Anterior cingulate cortex (tissue), 58 donors: ENCODE measurements around the gene ABAT.

Experiments
- DNase-seq, 58 donors: peaks; one replicate each; lab custom pipeline; 2025; lab: John Stamatoyannopoulos, UW

The ABAT gene

DNA sequence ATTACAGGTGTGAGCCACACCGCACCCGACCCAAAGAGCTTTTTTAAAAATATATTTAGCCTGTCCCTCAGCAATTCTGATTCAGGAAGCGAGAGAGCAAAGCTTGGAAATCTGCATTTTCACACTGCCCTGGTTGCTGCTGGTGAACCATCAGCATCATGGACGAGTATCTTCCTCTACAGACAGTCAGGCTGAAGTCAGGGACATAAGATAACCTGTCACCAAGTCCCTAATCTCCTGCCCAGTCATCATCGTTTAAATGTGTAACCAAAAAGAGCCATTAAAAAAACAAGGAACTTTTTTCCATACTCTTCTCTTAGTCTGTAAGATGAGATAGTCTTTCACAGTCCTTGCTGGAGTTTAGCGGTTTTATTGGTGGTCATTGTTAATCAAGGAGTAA, 129.9 kb downstream of the ABAT start:
- DNase-seq: no peak

DNA sequence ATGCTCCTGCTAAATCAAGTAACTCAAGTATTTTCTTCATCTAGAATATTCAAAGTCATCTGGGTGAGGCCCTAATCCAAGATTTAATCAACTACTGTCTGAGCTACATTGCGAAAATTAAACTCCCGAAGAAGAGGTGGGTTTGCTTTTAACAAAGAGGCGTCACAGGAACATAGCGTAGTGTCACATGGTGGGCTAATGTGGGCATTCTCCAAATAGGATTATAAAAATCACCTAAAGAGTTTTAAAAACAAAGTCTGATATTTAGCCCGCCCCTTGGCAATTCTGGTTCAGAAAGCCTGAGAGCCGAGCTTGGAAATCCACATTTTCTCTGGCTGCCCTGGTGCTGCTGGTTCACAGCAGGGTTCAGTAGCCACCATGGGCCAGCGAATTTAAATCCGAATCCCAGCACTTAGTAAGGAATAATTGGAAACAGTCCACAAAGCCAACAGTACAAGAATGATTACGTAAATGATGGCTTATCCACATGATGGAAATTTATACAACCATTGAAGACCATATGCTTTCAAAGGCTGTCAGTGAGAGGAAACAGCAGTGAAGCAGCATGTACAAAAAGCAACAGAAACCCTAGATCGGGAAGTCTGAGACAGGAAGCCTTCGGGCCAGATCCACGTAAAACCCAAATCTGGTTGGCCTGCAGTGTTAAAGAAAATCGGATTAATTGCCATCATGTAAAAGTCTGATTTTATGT, 132.0 kb downstream of the ABAT start:
- DNase-seq: no peak

- no peak for DNase-seq
Observed at GRCh38 chr16:8807189-8807588, 132.8 kb downstream of the ABAT start.

- DNase-seq: no peak
Observed at GRCh38 chr16:8808009-8808408, 133.6 kb downstream of the ABAT start.

GRCh38 chr16:8808613-8809353, 134.4 kb downstream of the ABAT start:
- DNase-seq: no peak

DNA sequence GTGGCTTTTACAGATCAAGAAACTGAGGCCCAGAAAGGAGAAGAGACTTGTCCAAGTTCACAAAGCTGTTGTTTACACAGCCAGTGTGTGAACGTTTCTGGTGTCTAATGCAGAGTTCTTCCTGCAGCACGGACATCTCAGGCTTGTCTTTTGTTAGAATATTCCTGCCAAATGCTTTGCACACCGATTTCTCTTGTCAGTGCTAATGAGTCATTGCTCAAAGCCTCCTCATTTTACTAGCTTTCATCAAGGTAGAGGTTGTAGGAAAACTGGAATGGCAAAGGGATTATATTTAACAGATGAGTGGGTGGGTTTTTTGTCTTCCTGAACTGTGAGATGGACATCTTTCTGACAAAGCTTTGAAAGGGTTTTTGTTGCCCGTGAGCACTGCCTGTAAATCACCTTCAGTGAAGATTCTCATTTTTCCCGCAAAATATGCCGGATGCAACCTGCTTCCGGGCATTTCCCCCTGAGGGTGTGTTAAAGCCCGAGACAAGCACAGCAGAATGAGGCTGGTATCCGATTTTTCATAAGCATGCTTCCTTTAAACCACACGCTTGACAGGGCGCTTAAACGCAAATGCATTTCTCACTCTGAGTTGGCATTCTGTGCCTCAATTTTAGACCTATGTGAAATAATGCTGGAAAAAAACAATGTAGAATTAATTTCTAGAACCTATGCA, 137.9 kb downstream of the ABAT start:
- DNase-seq: peak in 1 of 58 donors; percentile 23

DNA sequence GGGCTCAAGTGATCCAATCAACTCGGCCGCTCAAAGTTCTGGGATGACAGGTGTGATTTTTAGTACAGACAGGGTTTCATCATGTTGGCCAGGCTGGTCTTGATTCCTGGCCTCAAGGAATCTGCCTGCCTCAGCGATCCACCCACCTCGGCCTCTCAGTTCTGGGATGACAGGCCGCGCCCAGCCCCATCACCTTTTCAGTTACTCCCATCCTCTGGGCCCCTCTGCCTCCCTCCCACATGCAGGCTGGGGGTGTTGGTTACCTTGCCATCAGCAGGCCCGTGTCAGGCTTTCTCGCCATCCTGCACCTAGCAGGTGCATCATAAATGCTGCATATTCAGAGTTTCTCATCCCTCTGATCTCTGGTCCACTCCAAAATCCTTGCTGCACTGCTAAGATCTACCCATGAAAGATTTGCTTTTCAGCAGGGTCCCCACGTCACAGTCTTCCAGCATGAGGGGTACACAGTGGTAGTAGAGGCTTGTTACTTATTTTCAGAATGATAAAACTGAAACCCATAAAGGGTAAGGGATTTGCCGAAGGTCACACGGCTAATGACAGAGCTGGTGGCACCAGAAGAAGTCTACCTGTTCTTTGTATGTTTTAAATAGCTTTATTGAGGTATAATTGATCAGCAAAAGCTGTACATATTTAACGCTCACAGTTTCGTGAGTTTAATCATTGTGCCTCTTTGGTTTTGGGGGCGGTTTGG, 139.8 kb downstream of the ABAT start:
- no peak for DNase-seq

GRCh38 chr16:8816967-8817655, 142.7 kb downstream of the ABAT start:
- no peak for DNase-seq

DNA sequence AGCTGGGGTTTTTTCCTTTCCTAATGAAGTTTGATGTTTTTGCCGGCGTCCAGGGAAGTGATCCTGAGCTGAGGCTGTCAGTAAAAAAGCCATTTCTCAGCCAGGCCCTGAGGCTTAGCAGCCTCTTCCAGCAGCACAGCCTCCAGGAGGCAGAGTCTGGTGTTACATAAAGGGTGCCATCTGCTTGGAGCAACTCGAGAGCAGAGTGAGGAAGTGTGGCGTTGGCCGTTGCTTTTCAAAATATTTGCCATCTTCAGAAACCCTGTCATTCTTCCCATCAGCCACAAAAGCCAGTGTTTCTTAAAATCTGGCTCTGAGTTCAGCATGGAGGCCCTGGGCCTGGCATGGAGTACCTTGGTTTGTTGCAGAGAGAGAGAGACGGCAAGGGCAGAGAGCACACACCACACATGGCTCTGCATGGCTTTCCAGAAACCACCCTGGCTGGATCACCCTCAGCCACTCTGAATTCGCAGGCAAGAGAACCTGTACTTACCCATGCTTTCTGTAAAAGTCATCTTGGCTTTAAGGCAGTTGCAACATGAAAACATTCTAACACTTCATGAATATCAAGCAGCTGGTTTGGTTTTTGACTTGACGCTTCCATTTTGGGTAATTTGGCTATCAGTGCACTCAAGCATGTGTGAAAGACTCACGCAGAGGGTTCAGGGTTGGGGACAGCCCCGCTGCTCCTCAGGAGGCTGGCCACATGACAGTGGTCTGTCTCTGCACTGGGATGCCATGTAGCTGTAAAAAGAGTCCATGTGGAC, 144.3 kb downstream of the ABAT start:
- peak in 2 of 58 donors; percentile 8 to 11 for DNase-seq

GRCh38 chr16:8819411-8820034, 145.1 kb downstream of the ABAT start:
- DNase-seq: no peak

DNA sequence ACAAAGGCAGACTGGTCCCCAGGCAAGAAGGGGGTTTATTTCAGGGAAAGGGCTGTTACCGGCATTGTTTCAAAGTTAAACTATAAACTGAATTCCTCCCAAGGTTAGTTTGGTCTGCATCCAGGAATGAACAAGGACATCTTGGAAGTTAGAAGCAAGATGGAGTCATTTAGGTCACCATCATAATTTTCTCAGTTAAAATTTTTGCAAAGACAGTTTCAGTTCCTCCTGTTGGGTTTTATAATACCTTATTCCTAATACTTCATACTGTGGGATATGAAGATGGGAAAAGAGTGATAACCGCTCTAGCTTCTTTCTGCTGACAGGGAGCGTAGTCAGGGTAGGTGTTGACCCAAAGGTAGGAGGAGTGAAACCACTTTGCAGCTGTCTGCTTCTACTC, 148.0 kb downstream of the ABAT start:
- DNase-seq: no peak

DNA sequence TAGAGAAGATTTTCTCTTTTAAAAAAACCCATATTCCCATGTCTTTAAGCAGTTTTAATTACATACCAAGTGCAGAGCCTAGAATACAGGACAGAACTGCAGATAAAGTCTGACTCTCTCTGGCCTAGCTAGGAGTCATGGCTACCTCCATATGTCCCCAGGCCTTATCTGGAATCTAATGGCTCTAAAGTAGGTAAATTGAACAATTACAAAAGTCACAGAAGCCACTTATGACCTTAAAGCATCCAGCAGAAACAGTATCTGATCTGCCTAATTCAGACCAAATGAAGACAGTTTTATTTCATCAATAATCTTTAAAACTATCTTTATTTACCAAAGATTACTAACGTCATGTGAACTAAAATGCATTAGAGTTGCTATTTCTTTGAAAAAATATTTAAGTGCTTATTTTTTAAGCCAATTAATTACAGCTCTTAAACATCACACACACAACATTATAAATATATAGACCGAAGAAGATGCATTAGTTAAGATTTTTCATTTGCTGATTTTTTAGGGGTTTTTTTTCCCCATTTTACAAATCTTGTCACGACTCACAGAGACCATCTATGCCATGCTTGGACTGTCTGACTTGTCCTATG, 152.0 kb downstream of the ABAT start:
- DNase-seq: no peak

DNA sequence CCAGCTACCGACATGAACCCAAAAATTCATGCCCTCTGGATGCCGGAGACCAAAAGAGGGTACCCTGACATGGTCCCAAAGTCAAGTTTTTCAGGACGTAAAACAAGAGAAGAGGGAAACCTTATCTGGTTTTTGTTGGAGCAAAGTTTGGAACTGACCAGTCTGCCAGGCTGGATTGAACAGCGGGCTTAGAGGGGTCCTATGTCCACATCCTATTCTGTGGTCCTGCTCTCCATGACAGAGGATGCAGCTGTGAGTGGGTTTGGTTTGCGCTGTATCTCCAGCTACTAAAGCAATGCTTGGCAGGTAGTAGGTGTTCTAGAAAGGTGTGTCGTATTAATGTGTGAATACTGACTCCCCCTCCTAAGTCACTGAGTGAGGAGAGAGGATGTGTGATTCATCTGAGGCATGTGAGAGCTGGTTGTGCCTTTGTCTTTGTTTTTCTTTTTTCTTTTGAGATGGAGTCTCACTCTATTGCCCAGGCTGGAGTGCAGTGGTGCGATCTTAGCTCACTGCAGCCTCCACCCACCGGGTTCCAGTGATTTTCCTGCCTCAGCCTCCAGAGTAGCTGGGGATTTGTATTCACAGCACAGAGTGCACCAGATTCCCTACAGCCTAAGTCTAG, 154.2 kb downstream of the ABAT start:
- no peak for DNase-seq

DNA sequence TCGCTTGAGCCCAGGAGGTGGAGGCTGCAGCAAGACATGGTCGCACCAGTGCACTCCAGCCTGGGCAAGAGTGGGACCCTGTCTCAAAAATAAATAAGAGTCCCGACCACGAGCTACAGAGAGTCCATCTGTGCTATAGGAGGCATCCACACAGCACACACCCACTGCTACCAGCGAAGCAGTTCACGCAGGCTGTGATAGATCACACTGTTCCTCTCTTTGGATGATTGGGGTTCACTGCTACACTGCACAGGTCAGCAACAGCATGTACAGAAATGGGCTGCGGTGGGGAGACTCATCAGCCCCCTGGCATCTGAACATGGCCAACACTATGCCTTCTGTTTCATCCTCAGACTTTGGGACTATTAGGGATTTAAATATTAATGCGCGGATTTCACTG, 157.0 kb downstream of the ABAT start:
- DNase-seq: no peak

- DNase-seq: no peak
Observed at GRCh38 chr16:8831871-8832716, 157.7 kb downstream of the ABAT start.

DNA sequence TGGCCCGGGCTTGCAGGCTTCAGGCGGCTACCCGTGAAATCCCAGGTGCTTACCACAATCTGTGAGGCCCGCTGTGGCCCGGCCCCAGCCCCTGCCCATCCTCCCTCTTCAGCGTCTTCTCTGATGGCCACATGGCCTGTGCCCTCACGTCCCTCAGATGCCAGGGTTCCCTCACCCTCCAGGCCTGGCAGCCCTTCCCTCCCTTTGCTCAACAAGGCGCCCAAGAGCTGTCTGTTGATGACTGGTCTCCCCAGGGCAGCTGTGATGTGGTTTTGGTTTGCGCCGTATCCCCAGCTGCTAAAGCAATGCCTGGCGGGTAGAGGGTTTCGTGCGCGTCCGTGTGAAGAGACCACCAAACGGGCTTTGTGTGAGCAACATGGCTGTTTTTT, 158.3 kb downstream of the ABAT start:
- no peak for DNase-seq
